ENCODE data around the gene CELA1. TPM values are rescaled to one million over a fixed set of nuclear protein-coding genes. Genes with fewer than 3 reads are reported as not detected.

Gene CELA1
- total RNA-seq, 1 donor from 2014 or later, result not detected

GRCh38 chr12:51381226-51382079, 35.0 kb upstream of the CELA1 start:
- Mint-ChIP-seq H3K4me1 (ENCODE audit: unreplicated experiment) (peaks cover 18% of the 10 kb centered on the region), H3K4me3 (ENCODE audit: unreplicated experiment) (no peak overlapping the region), H3K36me3 (ENCODE audit: unreplicated experiment) (no peaks in the 10 kb centered on the region), H3K27ac (ENCODE audit: unreplicated experiment) (no peak overlapping the region), H3K27me3 (ENCODE audit: unreplicated experiment) (no peaks in the 10 kb centered on the region), H3K9me3 (ENCODE audit: unreplicated experiment) (no peaks in the 10 kb centered on the region)
- no peak for TF ChIP-seq CTCF (IDR thresholded peaks at IDR 0.05)
- no peak for DNase-seq (ENCODE audit: extremely low spot score, unreplicated experiment)

- DNase-seq (ENCODE audit: extremely low spot score, unreplicated experiment), result no peak
- Mint-ChIP-seq H3K4me1 (ENCODE audit: unreplicated experiment) (peaks cover 25% of the 10 kb centered on the region), H3K9me3 (ENCODE audit: unreplicated experiment) (no peaks in the 10 kb centered on the region), H3K4me3 (ENCODE audit: unreplicated experiment) (no peak overlapping the region), H3K27me3 (ENCODE audit: unreplicated experiment) (no peaks in the 10 kb centered on the region), H3K27ac (ENCODE audit: unreplicated experiment) (no peak overlapping the region), H3K36me3 (ENCODE audit: unreplicated experiment) (no peaks in the 10 kb centered on the region)
- no peak for TF ChIP-seq CTCF (IDR thresholded peaks at IDR 0.05)
Observed at GRCh38 chr12:51379571-51379970, 33.1 kb upstream of the CELA1 start.

- DNase-seq (ENCODE audit: extremely low spot score, unreplicated experiment), result no peak
- Mint-ChIP-seq H3K4me3 (ENCODE audit: unreplicated experiment) (no peak overlapping the region), H3K27me3 (ENCODE audit: unreplicated experiment) (no peaks in the 10 kb centered on the region), H3K4me1 (ENCODE audit: unreplicated experiment) (peaks cover 27% of the 10 kb centered on the region), H3K9me3 (ENCODE audit: unreplicated experiment) (no peaks in the 10 kb centered on the region), H3K27ac (ENCODE audit: unreplicated experiment) (no peak overlapping the region), H3K36me3 (ENCODE audit: unreplicated experiment) (no peaks in the 10 kb centered on the region)
- TF ChIP-seq CTCF (IDR thresholded peaks at IDR 0.05), result no peak
Observed at GRCh38 chr12:51378749-51379148, 32.3 kb upstream of the CELA1 start.

- H3K27ac Mint-ChIP-seq (ENCODE audit: unreplicated experiment), result no peak overlapping the region
- H3K4me1 Mint-ChIP-seq (ENCODE audit: unreplicated experiment), result peaks cover 32% of the 10 kb centered on the region
- no peak for TF ChIP-seq CTCF (IDR thresholded peaks at IDR 0.05)
- no peak for DNase-seq (ENCODE audit: extremely low spot score, unreplicated experiment)
- H3K36me3 Mint-ChIP-seq (ENCODE audit: unreplicated experiment), result no peaks in the 10 kb centered on the region
- no peaks in the 10 kb centered on the region for H3K9me3 Mint-ChIP-seq (ENCODE audit: unreplicated experiment)
- H3K4me3 Mint-ChIP-seq (ENCODE audit: unreplicated experiment), result no peak overlapping the region
- no peaks in the 10 kb centered on the region for H3K27me3 Mint-ChIP-seq (ENCODE audit: unreplicated experiment)
Observed at GRCh38 chr12:51377099-51377984, 30.9 kb upstream of the CELA1 start.

- Mint-ChIP-seq H3K4me3 (ENCODE audit: unreplicated experiment) (no peak overlapping the region), H3K4me1 (ENCODE audit: unreplicated experiment) (peaks cover 38% of the 10 kb centered on the region), H3K27me3 (ENCODE audit: unreplicated experiment) (no peaks in the 10 kb centered on the region), H3K36me3 (ENCODE audit: unreplicated experiment) (no peaks in the 10 kb centered on the region), H3K27ac (ENCODE audit: unreplicated experiment) (no peak overlapping the region), H3K9me3 (ENCODE audit: unreplicated experiment) (no peaks in the 10 kb centered on the region)
- no peak for DNase-seq (ENCODE audit: extremely low spot score, unreplicated experiment)
- TF ChIP-seq CTCF (IDR thresholded peaks at IDR 0.05), result no peak
Observed at GRCh38 chr12:51374856-51375255, 28.4 kb upstream of the CELA1 start.
